GM10847 (cell line): ENCODE data around the gene ENTPD8.
A peak's percentile ranks its signal among the peaks of the same experiment; 100 is the strongest.

Experiments
- POLR2A ChIP-seq: IDR thresholded peaks from 2 replicates; pipeline ENCODE4 v1.6.1; 2011; ENCODE audit not compliant: insufficient read length; ENCODE audit errors: extremely low read depth

The ENTPD8 gene

GRCh38 chr9:137431416-137431931 is 9.7 kb downstream of the ENTPD8 start:
- no peak for TF ChIP-seq POLR2A

DNA sequence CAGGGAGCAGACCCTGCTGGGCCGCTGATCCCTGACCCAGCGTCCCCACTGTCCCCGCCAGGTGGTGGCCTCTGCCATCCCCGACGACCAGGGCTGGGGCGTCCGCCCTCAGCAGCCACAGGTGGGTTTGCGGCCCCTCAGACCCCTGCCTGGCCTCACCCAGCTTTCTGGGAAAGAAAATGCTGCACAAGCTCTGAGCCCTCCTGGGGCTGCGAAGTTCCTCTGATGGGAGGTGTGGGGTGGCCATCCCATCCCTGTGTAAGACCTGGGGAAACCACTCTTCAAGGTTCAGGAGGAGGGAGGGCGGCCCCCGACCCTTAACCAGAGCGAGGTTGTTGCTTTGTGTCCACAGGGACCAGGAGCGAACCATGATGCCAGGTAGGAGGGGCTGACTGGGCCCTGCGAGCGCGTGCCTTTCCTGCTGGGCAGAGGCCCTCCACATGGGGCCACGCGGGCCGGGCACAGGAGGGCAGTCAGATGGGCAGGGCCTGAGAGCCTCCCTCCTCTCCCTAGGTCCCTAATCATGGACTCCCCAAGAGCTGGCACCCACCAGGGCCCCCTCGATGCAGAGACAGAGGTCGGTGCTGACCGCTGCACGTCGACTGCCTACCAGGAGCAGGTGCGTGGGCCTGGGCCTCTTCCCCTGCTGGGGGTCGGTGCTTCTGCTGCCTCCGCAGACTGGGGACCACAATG is 10.3 kb downstream of the ENTPD8 start:
- TF ChIP-seq POLR2A: no peak

DNA sequence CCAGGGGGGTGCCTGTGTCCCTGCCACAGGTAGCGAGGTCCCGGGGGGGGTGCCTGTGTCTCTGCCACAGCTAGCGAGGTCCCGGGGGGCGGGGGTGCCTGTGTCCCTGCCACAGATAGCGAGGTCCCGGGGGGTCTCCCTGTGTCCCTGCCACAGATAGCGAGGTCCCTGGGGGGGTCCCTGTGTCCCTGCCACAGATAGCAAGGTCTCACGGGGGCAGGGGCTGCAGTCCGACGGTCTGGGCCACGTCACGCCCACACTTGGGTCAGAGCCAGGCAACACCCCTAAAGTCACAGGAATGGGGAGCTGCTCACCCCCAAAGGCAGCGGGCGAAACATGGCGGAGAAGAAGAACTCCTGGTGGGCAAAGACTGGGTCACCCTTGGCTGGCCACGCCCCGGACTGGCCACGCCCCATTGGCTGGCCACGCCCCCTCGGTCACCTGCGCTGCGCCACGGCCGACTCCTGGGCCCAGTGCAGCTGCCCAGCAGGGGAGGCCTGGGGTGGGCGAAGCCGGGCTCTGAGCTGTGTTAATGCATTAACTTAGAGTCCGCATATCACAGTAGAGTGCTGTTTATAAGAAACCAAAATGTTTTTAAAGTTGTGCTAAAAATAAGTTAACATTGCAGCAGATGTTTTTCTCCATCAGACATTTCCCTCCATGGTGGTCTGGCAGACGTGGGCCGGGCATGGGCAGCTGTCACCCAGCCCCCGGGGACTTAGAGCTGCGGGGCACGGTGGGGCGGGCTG is 11.0 kb downstream of the ENTPD8 start:
- no peak for TF ChIP-seq POLR2A

DNA sequence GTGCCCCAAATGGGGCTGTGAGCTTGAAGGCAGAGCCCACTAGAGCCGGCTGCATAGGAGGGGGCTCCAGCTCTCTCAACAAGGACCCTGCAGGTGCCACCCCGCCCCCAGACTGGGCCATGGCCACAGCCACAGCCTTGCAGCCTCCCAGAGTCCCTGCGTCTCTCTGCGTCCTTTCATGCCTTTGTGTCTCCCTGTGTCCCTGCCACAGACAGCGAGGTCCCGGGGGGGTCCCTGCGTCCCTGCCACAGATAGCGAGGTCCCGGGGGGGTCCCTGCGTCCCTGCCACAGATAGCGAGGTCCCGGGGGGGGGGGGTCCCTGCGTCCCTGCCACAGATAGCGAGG is 11.6 kb downstream of the ENTPD8 start:
- TF ChIP-seq POLR2A: no peak

DNA sequence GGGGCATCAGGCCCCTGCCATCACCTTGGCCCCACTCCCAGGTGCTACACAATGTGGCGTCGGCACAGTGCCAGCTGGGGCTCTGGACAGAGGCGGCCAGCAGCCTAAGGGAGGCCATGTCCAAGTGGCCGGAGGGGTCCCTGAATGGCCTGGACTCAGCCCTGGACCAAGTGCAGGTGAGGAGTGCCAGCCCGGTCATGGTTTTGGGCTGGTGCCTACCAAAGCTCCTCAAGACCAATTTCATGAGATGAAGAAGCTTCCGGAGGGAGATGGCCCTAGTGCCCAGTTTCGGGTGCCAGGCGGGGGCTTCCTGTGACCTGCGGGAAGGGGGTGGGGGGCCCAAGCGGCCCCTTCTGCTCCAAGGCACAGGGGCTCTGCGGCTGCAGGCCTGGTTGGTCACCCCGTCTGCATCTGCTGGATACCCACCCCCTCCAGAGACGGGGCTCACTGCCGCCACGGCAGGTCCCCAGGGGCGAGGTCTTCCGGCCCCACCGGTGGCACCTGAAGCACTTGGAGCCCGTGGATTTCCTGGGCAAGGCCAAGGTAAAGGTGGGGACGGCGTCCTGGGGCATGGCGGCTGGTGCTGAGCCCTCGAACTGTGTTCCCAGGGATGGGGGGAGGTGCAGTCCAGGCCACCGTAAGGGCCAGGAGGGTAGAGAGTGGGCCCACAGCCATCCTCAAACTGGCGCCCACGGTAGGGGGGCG is 12.2 kb downstream of the ENTPD8 start:
- TF ChIP-seq POLR2A: no peak

DNA sequence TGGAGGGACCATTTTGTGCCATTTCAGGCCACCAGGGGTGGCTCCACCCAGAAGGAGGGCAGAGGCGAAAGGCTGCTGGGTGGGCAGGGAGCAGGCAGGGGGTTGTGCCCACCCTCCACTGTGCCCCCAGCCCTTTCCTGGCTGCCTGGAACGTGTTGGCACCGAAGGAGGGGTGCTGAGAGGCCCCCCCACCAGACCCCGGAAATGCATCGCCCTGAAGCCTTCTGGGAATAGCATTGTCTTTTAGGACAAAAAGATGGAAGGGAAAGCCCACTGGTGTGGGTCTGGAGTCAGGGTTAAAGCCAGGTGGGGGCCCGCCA is 12.9 kb downstream of the ENTPD8 start:
- TF ChIP-seq POLR2A: no peak

DNA sequence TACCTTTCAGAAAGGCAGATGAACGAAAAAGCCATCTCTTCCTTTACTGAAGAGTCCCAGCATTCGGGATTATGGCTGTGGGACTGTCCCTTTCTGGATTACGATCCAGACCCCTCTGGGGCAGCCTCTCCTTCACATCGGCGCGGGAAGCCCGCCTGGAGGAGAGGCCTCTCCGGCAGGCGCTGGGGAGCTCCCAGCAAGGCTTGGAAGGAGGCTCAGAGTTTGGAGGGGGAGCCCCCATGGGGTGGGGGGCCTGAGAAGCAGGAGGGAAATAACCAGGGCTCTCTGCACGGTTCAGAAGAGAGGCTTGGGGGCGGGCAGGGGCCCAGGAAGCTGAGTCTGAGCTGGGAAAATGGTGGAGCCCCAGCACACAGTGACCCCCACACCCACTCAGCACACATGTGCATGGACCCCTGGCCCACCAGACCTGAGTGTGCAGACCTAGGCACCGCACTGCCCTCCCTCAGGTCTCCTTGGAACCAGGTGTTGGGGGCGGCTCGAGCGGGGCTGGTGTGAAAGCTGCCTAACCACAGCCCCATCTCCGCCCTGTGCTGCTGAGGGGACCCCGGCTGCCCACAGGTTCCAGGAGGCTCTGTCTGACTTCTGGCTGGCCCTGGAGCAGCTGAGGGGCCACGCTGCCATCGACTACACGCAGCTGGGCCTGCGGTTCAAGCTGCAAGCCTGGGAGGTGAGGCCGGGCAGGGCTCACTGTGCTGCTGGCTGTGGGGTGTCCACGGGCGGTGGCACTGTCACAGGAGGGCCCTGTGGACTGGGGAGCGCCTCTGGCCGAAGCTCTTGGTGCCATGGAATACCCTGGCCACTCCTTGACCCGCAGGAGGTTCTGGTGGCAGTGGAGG is 13.5 kb downstream of the ENTPD8 start:
- no peak for TF ChIP-seq POLR2A

- no peak for TF ChIP-seq POLR2A
Observed at GRCh38 chr9:137426018-137426681, 15.0 kb downstream of the ENTPD8 start.

GRCh38 chr9:137423514-137424291 is 17.5 kb downstream of the ENTPD8 start:
- no peak for TF ChIP-seq POLR2A

- peak; percentile 36 for TF ChIP-seq POLR2A
Observed at GRCh38 chr9:137422604-137423513, 18.3 kb downstream of the ENTPD8 start, which contains the start of the genes EXD3 and NOXA1. Gene EXD3 (minus strand): TSS chr9:137423162. CDS start chr9:137395357, 27,805 bp downstream. Gene NOXA1 (plus strand): TSS chr9:137423393. CDS start chr9:137423530, 137 bp downstream.

DNA sequence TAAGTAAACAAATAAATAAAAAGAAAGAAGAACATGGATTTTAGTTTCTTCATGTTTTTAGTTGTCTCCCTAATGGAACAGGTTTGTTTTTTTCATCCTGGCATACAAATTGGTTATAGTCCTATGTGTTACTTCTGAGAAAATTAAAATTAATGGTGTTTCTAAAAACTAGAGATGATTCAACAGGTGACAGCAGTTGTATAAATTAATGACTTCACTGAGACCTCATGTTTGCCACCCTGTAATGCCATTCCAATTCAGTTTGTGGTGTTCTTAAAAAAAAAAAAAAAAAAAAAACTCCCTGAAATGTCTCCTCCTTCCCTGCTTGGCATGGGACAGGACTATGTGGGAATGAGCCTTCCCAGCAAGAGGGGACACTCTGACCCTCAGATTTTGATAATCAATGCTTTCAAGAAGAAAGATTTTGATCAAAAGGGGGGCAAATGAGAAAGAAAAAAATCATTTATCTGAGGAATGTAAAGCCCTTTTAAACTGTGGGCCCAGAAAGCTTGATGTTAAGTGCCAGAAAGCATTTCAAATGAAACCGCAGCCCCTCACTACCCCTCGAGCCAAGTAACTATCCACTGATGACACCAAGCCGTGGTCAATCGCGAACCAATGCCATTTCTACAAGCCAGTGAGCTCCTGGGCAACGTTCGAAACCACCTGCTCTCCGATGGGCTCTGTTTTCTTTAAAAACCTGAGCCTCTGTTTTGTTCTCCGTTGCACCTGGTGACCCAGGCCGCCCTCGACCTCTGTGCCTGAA is 19.1 kb downstream of the ENTPD8 start:
- TF ChIP-seq POLR2A: no peak
